GM21360 (cell line): ENCODE data around the gene SULT1C2.

Experiments
- ATAC-seq: cut with Tn5 transposase; IDR thresholded peaks from one replicate; pipeline ENCODE4 v1.9.1; 2021; ENCODE audit warnings: mild to moderate bottlenecking, moderate library complexity; ENCODE audit not compliant: unreplicated experiment

The SULT1C2 gene

GRCh38 chr2:108287169-108287568, 1.5 kb upstream of the SULT1C2 start:
- no peak for ATAC-seq

- ATAC-seq = no peak
Observed at GRCh38 chr2:108293850-108294249, 5.2 kb downstream of the SULT1C2 start.

DNA sequence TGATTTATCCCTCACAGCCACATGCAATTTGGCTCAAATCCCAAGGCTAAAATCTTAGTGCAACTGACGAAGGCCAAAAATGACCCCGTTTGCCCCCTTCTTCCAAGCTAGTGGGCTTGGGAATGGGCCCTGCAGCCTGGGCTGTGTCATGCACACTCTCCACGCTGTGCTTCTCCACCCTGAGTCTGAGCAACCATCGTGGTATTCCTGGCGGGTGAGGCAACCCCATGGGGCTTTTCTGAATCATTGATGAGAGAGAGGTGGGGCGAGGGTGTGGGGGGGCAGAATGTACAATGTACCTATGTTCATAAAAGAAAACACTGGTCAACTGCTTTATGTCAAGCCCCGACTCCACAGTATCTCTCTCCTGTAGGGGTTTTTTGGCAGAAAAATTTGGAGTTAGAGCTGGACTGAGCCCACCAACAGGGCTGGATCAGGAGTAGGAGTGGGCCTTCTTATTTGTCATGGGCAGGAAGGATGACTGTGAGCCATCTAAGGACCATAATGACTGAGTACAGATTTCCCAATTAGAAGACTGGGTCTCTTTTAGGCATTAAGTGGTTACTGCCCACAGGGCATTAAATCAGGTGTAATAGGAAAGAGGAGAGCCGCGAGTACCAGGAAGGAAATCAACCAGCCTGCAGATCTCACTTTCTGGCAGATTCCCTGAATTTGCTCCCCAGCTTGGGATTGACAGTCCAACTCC, 8.9 kb downstream of the SULT1C2 start:
- no peak for ATAC-seq

DNA sequence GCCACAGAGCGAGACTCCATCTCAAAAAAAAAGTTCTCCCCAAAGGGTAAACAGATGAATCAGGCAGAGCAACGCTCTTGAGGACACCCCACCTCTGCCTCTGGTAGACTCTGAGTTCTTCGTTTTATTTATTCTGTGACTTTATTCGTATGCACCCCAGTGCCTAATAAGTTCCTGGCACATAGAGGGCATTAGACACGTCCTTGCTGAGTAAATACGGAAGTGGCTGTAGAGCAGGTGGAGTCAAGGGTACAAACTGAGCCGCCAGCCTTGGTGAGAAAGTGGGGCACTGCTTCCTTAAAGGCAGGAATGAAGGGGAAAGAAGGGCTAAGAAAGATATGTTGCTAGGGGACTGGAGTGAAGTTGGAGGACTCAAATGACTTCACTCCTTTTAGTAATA, 12.9 kb downstream of the SULT1C2 start:
- ATAC-seq = no peak

DNA sequence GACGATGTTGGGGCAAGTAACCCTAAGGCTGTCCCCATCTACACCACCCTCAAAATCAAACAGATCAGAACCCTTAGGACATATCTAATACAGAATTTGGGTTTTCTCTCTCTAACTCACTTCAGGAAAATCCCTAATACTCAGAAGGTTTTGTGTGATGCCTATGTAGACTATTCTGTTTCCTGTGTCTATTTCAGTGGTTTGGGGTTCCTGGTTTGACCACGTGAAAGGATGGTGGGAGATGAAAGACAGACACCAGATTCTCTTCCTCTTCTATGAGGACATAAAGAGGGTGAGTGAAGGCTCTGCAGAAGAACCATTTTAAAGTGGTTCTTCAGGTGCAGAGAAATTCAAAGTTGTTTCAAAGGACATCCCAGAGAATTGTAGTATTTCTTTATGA, 16.3 kb downstream of the SULT1C2 start:
- peak; percentile 69 for ATAC-seq

GRCh38 chr2:108305901-108306300, 17.2 kb downstream of the SULT1C2 start:
- ATAC-seq = no peak

DNA sequence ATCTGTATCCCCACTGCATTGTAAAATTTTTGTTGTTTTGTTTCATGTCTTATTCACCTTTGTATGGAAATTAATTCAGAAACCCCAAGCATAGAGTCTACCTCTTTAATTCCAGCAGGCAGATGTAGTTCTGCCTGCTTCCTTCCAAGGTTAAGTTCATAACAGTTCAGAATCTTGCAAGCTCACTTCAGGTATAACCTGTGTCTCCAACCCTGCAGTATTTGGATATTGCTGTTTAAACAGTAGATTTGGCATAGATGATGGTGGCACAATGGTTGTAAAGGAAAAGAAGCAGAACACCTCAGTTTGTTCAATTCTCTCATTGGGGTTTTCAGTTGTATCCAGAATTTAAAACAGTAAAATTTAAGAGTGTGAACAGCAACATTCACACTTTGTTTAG, 21.2 kb downstream of the SULT1C2 start:
- no peak for ATAC-seq

DNA sequence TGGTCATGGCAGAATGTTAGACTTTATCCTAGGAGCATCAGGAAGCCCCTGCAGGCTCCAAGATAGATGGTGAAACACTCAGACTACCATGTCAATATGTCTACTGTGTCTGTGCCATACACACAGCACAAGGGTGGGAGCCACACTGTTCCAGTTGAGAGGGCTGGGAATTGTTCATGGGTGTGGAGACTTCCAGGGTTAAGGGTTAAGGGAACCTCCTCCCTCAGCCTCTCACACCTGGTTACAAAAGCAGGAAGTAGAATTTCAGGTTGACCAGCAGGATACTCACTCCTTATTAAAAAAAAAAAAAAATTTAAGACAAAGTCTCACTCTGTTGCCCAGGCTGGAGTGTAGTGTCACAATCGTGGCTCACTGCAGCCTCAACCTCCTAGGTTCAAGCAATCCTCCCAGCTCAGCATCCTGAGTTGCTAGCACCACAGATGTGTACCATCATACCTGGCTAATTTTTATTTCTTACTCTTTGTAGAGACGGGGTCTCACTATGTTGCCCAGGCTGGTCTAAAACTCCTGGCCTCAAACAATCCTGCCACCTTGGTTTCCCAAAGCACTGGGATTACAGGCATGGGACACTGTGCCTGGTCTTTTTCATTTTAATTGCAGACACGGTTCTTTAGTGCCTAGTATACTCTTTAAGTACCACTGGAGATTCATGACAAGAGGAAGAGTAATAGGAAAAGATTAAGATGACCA, 26.0 kb downstream of the SULT1C2 start:
- ATAC-seq = no peak

GRCh38 chr2:108315444-108315934, 26.8 kb downstream of the SULT1C2 start:
- ATAC-seq = no peak

- ATAC-seq = no peak
Observed at GRCh38 chr2:108316033-108316432, 27.3 kb downstream of the SULT1C2 start.

- ATAC-seq = no peak
Observed at GRCh38 chr2:108316461-108317258, 28.0 kb downstream of the SULT1C2 start.

- no peak for ATAC-seq
Observed at GRCh38 chr2:108320326-108320922, 31.7 kb downstream of the SULT1C2 start.

- no peak for ATAC-seq
Observed at GRCh38 chr2:108323619-108324018, 34.9 kb downstream of the SULT1C2 start.

DNA sequence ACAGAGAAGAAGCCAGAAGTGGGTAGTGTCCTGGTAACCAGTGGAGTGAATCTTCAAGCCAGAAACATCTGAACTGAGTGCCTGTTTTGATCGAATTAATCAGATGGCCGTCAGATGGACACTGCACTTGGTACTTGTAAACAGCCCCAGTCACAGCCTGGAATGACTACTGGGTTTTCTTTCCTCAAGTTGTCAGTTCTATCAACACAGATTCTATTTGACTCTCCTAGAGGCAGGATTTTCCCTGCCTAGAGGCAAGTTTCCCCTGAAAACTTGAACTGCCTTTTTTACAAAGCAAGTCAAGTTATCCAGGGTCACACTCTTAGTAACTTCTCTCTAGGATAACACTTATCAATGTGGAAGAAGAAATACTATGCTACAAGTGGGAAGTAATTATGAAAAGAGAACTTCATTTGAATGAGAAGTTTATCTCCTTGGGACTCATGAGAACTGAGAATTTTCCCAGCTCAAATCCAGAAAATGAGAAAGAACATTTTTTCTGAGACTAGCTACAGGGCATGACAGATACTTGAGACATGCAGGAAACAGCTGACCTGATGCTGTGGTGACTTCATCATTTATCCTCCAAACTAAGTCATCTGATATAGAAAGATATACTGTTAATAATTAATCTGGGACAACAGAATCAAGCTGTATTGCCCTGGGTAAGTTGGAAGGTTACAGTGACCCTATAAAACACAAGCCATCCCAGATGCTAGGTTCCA, 36.0 kb downstream of the SULT1C2 start:
- no peak for ATAC-seq

- ATAC-seq = no peak
Observed at GRCh38 chr2:108325756-108326155, 37.1 kb downstream of the SULT1C2 start.

DNA sequence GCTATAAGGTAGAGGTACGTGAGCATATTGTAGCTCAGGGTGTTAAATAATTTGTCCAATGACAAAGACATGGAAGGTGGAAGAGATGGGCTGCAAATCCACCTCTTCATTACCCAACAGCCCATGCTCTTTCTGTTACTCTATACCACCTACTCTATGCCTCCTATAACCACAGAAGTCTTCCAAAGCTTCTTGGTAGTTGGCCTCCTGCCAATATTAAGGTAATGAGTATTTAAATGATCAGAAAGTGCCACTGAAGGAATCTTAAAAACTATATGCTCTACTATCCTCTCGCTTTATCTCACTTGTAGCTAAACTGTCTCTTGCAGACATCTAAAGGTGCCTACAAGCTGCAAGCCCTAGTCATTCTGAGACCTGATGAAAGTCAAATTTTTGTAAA, 41.1 kb downstream of the SULT1C2 start:
- no peak for ATAC-seq

DNA sequence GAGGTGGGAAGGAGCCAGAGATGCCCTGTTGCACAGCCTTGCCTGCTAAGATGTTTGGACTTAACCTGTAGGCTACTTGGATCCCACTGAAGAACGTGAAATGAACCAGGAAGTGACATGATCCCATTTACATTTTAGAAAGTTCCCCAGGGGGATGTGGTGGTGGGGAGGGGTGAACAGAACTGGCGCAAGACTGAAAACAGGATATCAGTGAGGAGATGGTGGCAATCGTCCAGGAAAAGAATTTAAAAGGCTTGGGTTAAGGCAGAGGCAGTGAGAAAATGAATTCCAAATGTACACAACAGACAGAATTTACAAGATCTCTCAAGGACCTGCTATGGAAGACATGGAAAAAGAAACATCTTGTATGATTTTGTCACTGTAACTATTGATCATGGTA, 42.3 kb downstream of the SULT1C2 start:
- ATAC-seq = no peak

GRCh38 chr2:108345951-108346350, 57.3 kb downstream of the SULT1C2 start:
- no peak for ATAC-seq

DNA sequence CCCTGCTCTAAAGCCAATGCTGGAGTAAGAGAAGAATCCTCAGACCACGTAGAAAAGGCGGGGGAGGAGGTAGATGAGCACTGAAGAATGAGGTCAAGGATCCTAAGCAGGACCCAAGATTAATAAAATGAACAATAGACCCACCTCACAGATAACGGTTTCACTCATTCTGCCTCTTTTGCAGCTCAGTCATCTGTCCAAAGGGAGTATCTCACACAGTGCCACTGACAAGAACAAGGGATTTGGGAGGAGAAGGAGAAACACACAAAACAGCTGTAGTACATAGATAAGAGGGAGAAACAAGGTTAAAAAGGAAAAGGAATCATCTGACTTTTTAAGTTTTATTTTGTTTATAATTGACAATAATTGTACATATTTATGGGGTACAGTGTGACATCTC, 58.1 kb downstream of the SULT1C2 start:
- ATAC-seq = no peak

GRCh38 chr2:108347786-108348185, 59.1 kb downstream of the SULT1C2 start:
- no peak for ATAC-seq
